Gastroesophageal sphincter (tissue), 4 donors: ENCODE data around the gene FHIT. TPM values are rescaled to one million over a fixed set of nuclear protein-coding genes. Genes with fewer than 3 reads are reported as not detected.

ENCODE experiments used
- ATAC-seq: fragments of 150-250 bp; one replicate; pipeline ENCODE4 v1.9.1; 2016; ENCODE audit warnings: mild to moderate bottlenecking, moderate library complexity
- H3K27ac ChIP-seq, 4 donors: fragments of 200-600 bp; sonication (generic) in 3 of 4; 1 replicate in 3 of 4; 2 replicates in 1 of 4; pipeline ENCODE4 v1.5.1; 2016 to 2019
- H3K27me3 ChIP-seq: fragments of 200-600 bp; sonication (generic); one replicate; pipeline ENCODE4 v1.5.1; 2019
- H3K36me3 ChIP-seq, 2 donors: fragments of 200-600 bp; sonication (generic); one replicate each; pipeline ENCODE4 v1.5.1; 2019; ENCODE audit warnings: control low read depth in 1 of 2
- H3K4me1 ChIP-seq, 3 donors: fragments of 200-600 bp; sonication (generic); 1 replicate in 2 of 3; 2 replicates in 1 of 3; pipeline ENCODE4 v1.5.1; 2016 to 2019; ENCODE audit warnings: control low read depth in 2 of 3
- H3K4me3 ChIP-seq, 2 donors: fragments of 200-600 bp; sonication (generic); one replicate each; pipeline ENCODE4 v1.5.1; 2019; ENCODE audit warnings: mild to moderate bottlenecking in 1 of 2, moderate library complexity in 1 of 2
- H3K9me3 ChIP-seq, 3 donors: fragments of 200-600 bp; sonication (generic); one replicate each; pipeline ENCODE4 v1.5.1; 2017 to 2019; ENCODE audit warnings: control low read depth in 2 of 3
- CTCF ChIP-seq, 4 experiments: fragments of 200-600 bp in 2 of 4; fragments of 450-650 bp in 2 of 4; sonication (generic) in 1 of 4; IDR thresholded peaks; one replicate each; pipeline ENCODE4 v1.5.1; 2017 to 2019; ENCODE audit warnings: antibody characterized with exemption in 4 of 4, mild to moderate bottlenecking in 2 of 4, moderate library complexity in 2 of 4
- EP300 ChIP-seq: sonication (generic); formaldehyde crosslinking; IDR thresholded peaks from one replicate; pipeline ENCODE4 v1.6.1; 2017; ENCODE audit warnings: antibody characterized with exemption, mild to moderate bottlenecking
- POLR2A ChIP-seq, 2 donors: fragments of 450-650 bp; IDR thresholded peaks; one replicate each; pipeline ENCODE4 v1.6.1; 2017; ENCODE audit warnings: antibody characterized with exemption in 2 of 2, mild to moderate bottlenecking in 2 of 2, moderate library complexity in 1 of 2
- POLR2AphosphoS5 ChIP-seq: sonication (generic); formaldehyde crosslinking; IDR thresholded peaks from one replicate; pipeline ENCODE4 v1.6.1; 2017; ENCODE audit warnings: antibody characterized with exemption
- WGBS, 2 donors: methylation state at CpG; one replicate each; pipeline ENCODE4 v1.1.5; 2018; ENCODE audit warnings: low coverage in 1 of 2; 5-methylcytosine and 5-hydroxymethylcytosine counted together
- total RNA-seq, 4 donors: library from RNA; depleted of rRNA; stranded (reverse); fragments of >200 nt; gene quantifications; one replicate each; pipeline ENCODE4 v1.1.0, GENCODE V29; 2016

Gene FHIT
- total RNA-seq, 4 donors from 2014 or later = 1.4 to 7.3 (median 3.9) TPM

- Histone ChIP-seq H3K4me3 (no peak overlapping the region), H3K36me3 (no peaks in the 10 kb centered on the region), H3K27ac (no peak overlapping the region), H3K9me3 (no peaks in the 10 kb centered on the region), H3K4me1 (no peaks in the 10 kb centered on the region), H3K27me3 (no peaks in the 10 kb centered on the region)
- TF ChIP-seq POLR2A (IDR thresholded peaks at IDR 0.05) (no peak), CTCF (IDR thresholded peaks at IDR 0.05) (no peak), POLR2AphosphoS5 (no peak), EP300 (no peak)
- WGBS, 2 donors = 94 to 96% methylated on average over 2 of the region's 2 CpGs
- no peak for ATAC-seq
These were observed 1471.0 kb downstream of the FHIT start for GRCh38 chr3:59780209-59780608.

- H3K27ac ChIP-seq = no peak overlapping the region
- ATAC-seq = no peak
- no peaks in the 10 kb centered on the region for H3K36me3 ChIP-seq
- no peak for TF ChIP-seq CTCF (IDR thresholded peaks at IDR 0.05)
- TF ChIP-seq POLR2AphosphoS5 = no peak
- no peak for TF ChIP-seq EP300
- TF ChIP-seq POLR2A (IDR thresholded peaks at IDR 0.05) = no peak
- no peaks in the 10 kb centered on the region for H3K27me3 ChIP-seq
- no peak overlapping the region for H3K4me3 ChIP-seq
- H3K9me3 ChIP-seq = no peaks in the 10 kb centered on the region
- 83 to 85% methylated on average over 2 to 3 of the region's 3 CpGs for WGBS, 2 donors
- no peaks in the 10 kb centered on the region for H3K4me1 ChIP-seq
These were observed 1472.0 kb downstream of the FHIT start for GRCh38 chr3:59779260-59779659.

GRCh38 chr3:59777667-59778077 lies 1473.6 kb downstream of the FHIT start:
- Histone ChIP-seq H3K27me3 (no peaks in the 10 kb centered on the region), H3K36me3 (no peaks in the 10 kb centered on the region), H3K9me3 (no peaks in the 10 kb centered on the region), H3K27ac (no peak overlapping the region), H3K4me3 (no peak overlapping the region), H3K4me1 (no peaks in the 10 kb centered on the region)
- 78 to 97% methylated on average over 3 of the region's 3 CpGs for WGBS, 2 donors
- no peak for ATAC-seq
- TF ChIP-seq POLR2A (IDR thresholded peaks at IDR 0.05) (no peak), POLR2AphosphoS5 (no peak), EP300 (no peak), CTCF (IDR thresholded peaks at IDR 0.05) (no peak)

GRCh38 chr3:59777066-59777465 lies 1474.2 kb downstream of the FHIT start:
- Histone ChIP-seq H3K36me3 (no peaks in the 10 kb centered on the region), H3K4me1 (no peaks in the 10 kb centered on the region), H3K9me3 (no peaks in the 10 kb centered on the region), H3K27me3 (no peaks in the 10 kb centered on the region), H3K27ac (no peak overlapping the region), H3K4me3 (no peak overlapping the region)
- WGBS, 2 donors = 82 to 86% methylated on average over 4 to 7 of the region's 7 CpGs
- TF ChIP-seq EP300 (no peak), CTCF (IDR thresholded peaks at IDR 0.05) (no peak), POLR2A (IDR thresholded peaks at IDR 0.05) (no peak), POLR2AphosphoS5 (no peak)
- ATAC-seq = no peak

GRCh38 chr3:59775761-59776325 lies 1475.4 kb downstream of the FHIT start:
- ATAC-seq = no peak
- Histone ChIP-seq H3K27me3 (no peaks in the 10 kb centered on the region), H3K9me3 (no peaks in the 10 kb centered on the region), H3K36me3 (no peaks in the 10 kb centered on the region), H3K4me1 (no peaks in the 10 kb centered on the region), H3K4me3 (no peak overlapping the region), H3K27ac (no peak overlapping the region)
- 96 to 100% methylated on average over 4 to 6 of the region's 7 CpGs for WGBS, 2 donors
- TF ChIP-seq CTCF (IDR thresholded peaks at IDR 0.05) = no peak
- TF ChIP-seq EP300 = no peak
- TF ChIP-seq POLR2AphosphoS5 = no peak
- no peak for TF ChIP-seq POLR2A (IDR thresholded peaks at IDR 0.05)
